ENCODE measurements around the gene MEF2A. TPM values are rescaled to one million over a fixed set of nuclear protein-coding genes. Genes with fewer than 3 reads are reported as not detected.

Gene MEF2A
- total RNA-seq, 2 donors from 2014 or later: 16.4 to 18.7 TPM

- Mint-ChIP-seq H3K27ac (peak overlapping the region in 1 of 2 donors; percentile 45), H3K36me3 (peaks cover 0 to 11% of the 10 kb centered on the region in 2 donors), H3K9me3 (no peaks in the 10 kb centered on the region)
- ATAC-seq (no peak), DNase-seq (ENCODE audit: low spot score in 2 of 2) (no peak)
Observed at GRCh38 chr15:99692825-99693224, 127.0 kb downstream of the MEF2A start.

GRCh38 chr15:99696096-99696495, 130.3 kb downstream of the MEF2A start:
- Mint-ChIP-seq H3K36me3 (peaks cover 0 to 11% of the 10 kb centered on the region in 2 donors), H3K27ac (no peak overlapping the region), H3K9me3 (no peaks in the 10 kb centered on the region)
- no peak for DNase-seq (ENCODE audit: low spot score in 2 of 2)
- no peak for ATAC-seq

GRCh38 chr15:99702895-99703602, 137.3 kb downstream of the MEF2A start:
- ATAC-seq (no peak), DNase-seq (ENCODE audit: low spot score in 2 of 2) (no peak)
- peaks cover 0 to 5% of the 10 kb centered on the region in 2 donors for H3K36me3 Mint-ChIP-seq
- no peaks in the 10 kb centered on the region for H3K9me3 Mint-ChIP-seq
- H3K27ac Mint-ChIP-seq: no peak overlapping the region

DNA sequence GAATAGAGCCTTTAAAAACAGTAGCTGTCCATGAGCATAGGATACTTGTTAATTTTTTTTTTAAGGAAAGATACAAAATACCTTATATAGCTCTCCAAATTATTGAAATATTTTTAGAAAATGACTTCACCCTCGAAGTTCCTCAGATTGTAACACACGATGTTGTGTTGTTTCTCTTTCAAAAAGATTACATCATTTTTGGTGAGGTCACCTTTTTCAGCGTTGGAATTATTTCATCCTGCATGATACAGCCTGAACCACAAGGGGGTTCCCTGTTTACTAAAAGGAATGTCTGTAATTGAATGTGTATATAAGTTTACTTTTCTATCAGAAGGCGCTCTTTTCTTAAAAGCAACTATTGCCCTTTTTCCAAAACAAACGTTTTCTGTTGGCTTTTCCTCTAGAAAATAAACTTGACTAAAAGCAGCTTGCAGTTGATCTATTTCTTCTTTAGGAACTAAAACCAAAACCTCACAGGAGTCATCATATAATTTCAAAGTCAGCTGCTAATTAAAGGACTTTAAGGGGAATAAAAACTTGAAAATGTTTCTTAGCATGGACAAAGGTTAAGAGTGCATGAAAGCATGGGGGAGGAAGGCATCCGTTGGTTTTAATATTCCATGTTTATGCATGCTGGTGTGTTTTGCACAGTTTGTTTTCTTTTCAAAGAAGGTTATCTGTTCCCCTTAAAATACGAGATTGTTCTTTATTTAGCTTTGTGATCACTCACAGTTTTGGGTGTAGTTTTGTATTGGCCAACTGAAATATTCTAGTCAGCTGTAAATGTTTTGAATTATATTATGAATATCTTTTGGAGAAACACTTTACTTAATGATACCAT, 138.0 kb downstream of the MEF2A start:
- peak in 1 of 2 donors; percentile 19 for ATAC-seq

DNA sequence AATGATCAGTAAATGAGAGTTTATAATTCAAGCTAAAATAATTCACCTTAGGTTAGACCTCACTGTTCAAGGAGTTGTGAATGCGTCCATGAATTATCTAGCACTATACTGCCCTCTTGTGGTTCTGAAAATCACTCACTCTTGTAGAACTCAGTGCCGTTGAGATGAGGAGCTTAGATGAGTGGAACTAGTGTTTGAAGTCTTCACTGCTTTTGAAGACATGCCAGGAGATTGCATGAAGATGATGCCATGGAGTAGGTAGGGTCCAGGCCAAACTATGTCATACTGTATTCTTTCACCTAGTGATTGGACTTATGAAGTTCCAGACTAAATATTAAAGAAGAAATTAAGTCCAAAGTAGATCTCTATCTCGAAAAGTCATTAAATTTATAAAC, 138.7 kb downstream of the MEF2A start:
- H3K9me3 Mint-ChIP-seq: no peaks in the 10 kb centered on the region
- ATAC-seq (peak; percentile 61 to 68), DNase-seq (ENCODE audit: low spot score in 2 of 2) (peak in 1 of 2 donors; percentile 48)
- peaks cover 0 to 12% of the 10 kb centered on the region in 2 donors for H3K36me3 Mint-ChIP-seq
- no peak overlapping the region for H3K27ac Mint-ChIP-seq

More for the DNA sequence above, 138.0 kb downstream of the MEF2A start:
- H3K27ac Mint-ChIP-seq: no peak overlapping the region
- H3K9me3 Mint-ChIP-seq: no peaks in the 10 kb centered on the region
- peaks cover 0 to 12% of the 10 kb centered on the region in 2 donors for H3K36me3 Mint-ChIP-seq
- DNase-seq (ENCODE audit: low spot score in 2 of 2): no peak

- DNase-seq (ENCODE audit: low spot score in 2 of 2) (peak in 1 of 2 donors; percentile 52), ATAC-seq (peak; percentile 57 to 86)
- Mint-ChIP-seq H3K9me3 (no peaks in the 10 kb centered on the region), H3K27ac (peak overlapping the region; percentile 89 to 92), H3K36me3 (peaks cover 0 to 12% of the 10 kb centered on the region in 2 donors)
Observed at GRCh38 chr15:99706557-99707303, 140.9 kb downstream of the MEF2A start.

DNA sequence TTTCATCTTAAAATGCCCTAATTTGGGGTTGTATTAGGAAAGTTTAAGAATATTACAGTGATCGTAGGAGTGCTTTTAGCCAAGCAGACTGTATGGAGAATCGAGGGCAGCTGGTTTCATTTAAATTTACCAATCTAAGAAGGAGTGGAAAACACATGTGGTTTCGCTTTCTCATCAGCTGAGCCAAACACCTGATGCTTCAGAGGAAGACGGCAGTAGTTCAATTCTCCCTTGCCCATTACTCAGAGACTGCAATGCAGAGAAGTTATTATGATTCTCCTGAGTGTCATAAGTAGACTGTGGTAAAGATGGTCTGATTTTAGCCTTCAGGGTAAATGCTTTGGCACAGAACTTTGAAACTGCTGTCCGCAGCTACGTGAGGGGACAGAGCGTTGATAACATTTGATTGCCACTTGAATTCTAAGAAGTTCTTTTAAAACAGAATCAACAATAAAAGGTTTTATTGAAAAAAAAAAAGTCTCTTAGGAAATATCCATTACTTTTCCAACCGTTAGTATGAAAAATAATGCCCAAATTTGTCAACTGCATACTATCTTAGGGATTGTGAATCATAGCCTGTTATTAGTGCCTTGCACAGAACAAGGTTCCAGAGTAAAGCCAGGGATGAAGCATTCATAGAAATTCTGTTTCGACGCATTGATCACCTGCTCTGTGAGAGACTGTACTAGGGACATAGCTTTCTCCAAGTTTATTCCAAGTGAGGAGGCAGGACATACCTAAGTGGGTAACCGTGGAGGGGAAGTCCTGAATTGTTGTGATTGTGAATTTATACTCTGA, 141.9 kb downstream of the MEF2A start:
- DNase-seq (ENCODE audit: low spot score in 2 of 2) (no peak), ATAC-seq (peak; percentile 72 to 88)
- Mint-ChIP-seq H3K36me3 (peaks cover 0 to 12% of the 10 kb centered on the region in 2 donors), H3K9me3 (no peaks in the 10 kb centered on the region), H3K27ac (peak overlapping the region; percentile 89 to 92)

- Mint-ChIP-seq H3K36me3 (peaks cover 0 to 12% of the 10 kb centered on the region in 2 donors), H3K9me3 (no peaks in the 10 kb centered on the region), H3K27ac (no peak overlapping the region)
- DNase-seq (ENCODE audit: low spot score in 2 of 2) (no peak), ATAC-seq (no peak)
Observed at GRCh38 chr15:99708563-99708962, 142.8 kb downstream of the MEF2A start.

- no peak overlapping the region for H3K27ac Mint-ChIP-seq
Observed at GRCh38 chr15:99709243-99709986, 143.6 kb downstream of the MEF2A start.

DNA sequence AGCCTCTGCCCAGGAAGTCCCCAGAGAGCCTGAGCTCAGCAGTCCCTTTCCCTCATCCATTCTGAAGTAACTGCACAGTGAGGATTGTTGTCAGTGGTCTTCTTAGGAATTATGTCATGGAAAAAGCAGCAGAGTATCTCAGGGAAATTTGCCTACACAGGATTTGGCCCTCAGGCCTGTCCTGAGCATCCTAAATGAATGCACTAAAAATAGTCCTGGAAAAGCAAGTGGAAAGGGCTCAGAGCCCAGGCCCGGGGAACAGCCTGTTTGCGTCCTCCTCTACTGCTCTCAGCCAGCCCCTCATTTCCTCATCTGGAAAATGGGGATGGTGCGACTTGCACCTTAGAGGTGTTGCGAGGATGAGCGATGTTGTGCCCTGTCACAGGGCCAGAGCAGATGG, 145.8 kb downstream of the MEF2A start:
- ATAC-seq: no peak
- DNase-seq (ENCODE audit: low spot score in 2 of 2): no peak
- H3K9me3 Mint-ChIP-seq: no peaks in the 10 kb centered on the region
- H3K36me3 Mint-ChIP-seq: peaks cover 0 to 16% of the 10 kb centered on the region in 2 donors
- peak overlapping the region in 1 of 2 donors; percentile 48 for H3K27ac Mint-ChIP-seq

More at GRCh38 chr15:99709243-99709986, 143.6 kb downstream of the MEF2A start:
- ATAC-seq: no peak
- peaks cover 0 to 12% of the 10 kb centered on the region in 2 donors for H3K36me3 Mint-ChIP-seq
- DNase-seq (ENCODE audit: low spot score in 2 of 2): no peak
- H3K9me3 Mint-ChIP-seq: no peaks in the 10 kb centered on the region

DNA sequence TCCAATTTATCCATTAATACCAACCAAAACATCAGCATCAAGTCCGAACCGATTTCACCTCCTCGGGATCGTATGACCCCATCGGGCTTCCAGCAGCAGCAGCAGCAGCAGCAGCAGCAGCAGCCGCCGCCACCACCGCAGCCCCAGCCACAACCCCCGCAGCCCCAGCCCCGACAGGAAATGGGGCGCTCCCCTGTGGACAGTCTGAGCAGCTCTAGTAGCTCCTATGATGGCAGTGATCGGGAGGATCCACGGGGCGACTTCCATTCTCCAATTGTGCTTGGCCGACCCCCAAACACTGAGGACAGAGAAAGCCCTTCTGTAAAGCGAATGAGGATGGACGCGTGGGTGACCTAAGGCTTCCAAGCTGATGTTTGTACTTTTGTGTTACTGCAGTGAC, 146.6 kb downstream of the MEF2A start:
- Mint-ChIP-seq H3K36me3 (peaks cover 0 to 17% of the 10 kb centered on the region in 2 donors), H3K27ac (no peak overlapping the region), H3K9me3 (no peaks in the 10 kb centered on the region)
- DNase-seq (ENCODE audit: low spot score in 2 of 2) (no peak), ATAC-seq (no peak)

GRCh38 chr15:99716540-99717095, 150.8 kb downstream of the MEF2A start:
- DNase-seq (ENCODE audit: low spot score in 2 of 2): no peak
- Mint-ChIP-seq H3K36me3 (peaks cover 5 to 6% of the 10 kb centered on the region in 2 donors), H3K27ac (peak overlapping the region in 1 of 2 donors; percentile 70), H3K9me3 (peaks cover 0 to 4% of the 10 kb centered on the region in 2 donors)
- ATAC-seq: no peak

GRCh38 chr15:99717161-99718009, 151.6 kb downstream of the MEF2A start:
- peaks cover 5 to 6% of the 10 kb centered on the region in 2 donors for H3K36me3 Mint-ChIP-seq
- H3K9me3 Mint-ChIP-seq: peaks cover 0 to 4% of the 10 kb centered on the region in 2 donors
- DNase-seq (ENCODE audit: low spot score in 2 of 2) (no peak), ATAC-seq (peak; percentile 48 to 80)
- H3K27ac Mint-ChIP-seq: no peak overlapping the region

DNA sequence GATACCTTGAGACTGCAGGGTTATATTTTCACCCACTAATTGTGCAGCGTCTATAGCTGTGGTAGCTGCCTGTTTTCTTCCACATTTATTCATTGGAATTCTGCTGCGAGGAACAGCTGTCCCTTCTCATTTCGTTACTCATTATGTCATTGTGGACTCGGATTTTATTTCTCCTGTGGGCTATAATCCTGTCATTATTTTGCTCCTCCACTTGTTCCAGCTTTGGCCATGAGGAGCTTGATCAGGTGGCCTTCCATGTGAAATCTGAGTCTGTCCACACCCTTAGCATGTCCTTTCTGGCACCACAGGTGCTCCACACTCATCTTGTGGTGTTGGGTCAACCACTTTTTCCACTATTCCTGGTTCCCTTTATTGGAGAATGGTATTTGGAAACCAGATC, 152.6 kb downstream of the MEF2A start:
- Mint-ChIP-seq H3K27ac (no peak overlapping the region), H3K36me3 (peaks cover 5 to 6% of the 10 kb centered on the region in 2 donors), H3K9me3 (peaks cover 0 to 4% of the 10 kb centered on the region in 2 donors)
- DNase-seq (ENCODE audit: low spot score in 2 of 2) (no peak), ATAC-seq (no peak)

All from activated naive CD4-positive, alpha-beta T cell treated with anti-CD3 and anti-CD28 coated beads, Interleukin-2, amount 50 U/mL, for 72 hours (primary cell).